Measurements from ENCODE around the gene ZFHX3.

ZFHX3 gene

DNA sequence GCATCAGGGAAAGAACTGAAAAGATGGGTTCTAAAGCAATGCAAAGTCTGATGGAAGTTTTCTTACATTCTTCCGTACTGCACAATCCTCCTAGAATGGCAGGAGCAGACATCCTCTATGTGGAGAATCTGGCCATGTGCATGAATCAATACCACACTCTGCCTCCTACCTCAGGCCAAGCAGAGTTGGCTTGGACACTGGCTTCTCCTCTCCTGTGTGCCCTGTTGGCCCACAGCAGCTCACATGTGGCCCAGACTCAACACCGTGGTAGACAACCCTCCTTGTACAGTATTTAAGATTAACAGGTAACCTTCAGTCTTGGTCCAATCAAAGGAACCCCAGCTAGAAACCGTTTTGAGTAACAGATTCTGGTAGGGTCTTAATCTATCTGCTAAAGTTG, 101.9 kb downstream of the ZFHX3 start:
- FAIRE-seq: no peak

DNA sequence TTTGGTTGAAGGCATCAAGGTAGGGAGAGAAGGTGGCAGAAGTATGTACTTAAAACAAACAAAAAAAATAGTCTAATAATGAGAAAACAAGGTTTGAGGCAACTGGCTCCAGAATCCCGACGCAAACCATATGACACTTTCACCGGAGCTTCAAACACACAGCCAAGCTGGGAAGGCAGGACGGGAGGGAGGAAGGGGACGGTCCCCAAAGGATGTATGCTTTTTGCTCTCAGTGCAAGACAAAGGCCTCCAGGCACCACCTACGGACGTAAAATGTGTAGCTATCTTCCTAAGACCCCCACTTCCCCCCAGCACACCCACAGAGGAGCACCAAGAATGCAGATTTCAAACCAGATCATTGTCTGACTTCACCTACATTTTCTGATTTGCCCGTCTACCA, 102.3 kb downstream of the ZFHX3 start:
- FAIRE-seq: no peak

DNA sequence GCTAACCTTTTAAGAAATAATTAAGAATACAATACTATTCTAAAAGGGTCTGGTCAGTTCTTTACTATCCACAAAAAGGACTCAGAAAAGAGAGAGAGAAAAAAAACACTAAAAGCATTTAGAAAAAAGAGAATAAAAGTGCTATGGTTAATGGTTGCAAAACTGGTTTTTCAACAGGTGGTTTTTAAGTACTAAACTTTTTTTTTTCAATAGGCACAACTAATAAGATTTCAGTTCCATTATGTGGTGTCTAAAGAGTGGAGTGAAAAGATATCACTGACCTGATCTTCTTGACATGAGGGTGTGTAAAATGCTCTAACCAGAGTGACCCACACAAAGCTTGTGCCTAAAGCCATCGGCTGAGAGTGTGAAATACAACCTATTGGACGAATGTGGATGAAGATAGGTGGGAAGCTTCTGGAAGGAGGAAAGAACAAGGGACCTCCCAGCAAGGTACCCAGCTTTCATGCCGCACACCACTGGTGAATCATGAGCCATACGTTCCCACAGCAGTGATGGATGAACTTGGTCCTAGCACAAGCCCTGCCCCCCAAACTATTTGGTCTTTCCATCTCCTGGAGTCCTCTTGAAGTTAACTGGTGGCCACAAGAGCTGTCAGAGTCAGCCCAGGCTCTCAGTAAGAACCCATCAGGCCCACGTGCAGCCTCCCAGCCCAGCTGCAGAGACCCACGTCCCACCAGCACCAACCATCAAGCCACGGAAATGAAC, 103.0 kb downstream of the ZFHX3 start:
- no peak for FAIRE-seq

DNA sequence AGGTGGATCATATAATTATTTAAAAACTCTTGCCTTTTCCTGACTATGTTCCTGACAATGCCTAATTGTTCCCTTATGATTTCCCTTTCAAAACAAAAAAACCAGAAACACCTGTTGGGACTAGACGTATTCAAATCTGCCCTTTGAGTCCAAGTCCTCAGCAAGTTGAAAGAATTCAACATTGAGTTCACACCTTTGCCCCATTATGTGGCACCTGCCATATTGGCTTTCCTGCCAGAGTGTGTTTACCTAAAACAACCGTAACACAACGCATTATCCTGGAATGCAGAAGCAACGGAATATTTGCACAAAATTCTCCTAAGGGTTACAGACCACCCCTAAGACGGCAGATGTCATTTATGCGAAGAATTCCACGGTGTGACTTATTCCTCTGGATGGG, 105.9 kb downstream of the ZFHX3 start:
- no peak for FAIRE-seq

DNA sequence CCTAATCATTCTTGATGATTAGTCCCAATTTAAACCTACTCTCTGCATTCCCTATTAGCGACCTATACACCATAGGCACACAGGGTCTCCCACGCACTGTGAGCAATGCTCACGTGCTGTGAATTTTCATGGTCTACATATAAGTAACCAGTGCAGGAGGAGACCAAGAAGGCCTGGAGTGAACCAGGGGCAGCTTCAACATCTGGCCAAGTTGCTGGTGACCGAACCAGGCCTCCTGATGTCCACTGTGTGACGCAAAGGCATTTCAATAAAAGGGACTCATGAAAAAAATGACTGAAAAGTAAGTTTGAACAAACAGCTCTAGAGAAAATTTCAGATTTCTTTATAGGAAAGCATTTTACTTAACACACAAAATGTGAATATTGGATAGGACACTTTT, 107.0 kb downstream of the ZFHX3 start:
- no peak for FAIRE-seq

DNA sequence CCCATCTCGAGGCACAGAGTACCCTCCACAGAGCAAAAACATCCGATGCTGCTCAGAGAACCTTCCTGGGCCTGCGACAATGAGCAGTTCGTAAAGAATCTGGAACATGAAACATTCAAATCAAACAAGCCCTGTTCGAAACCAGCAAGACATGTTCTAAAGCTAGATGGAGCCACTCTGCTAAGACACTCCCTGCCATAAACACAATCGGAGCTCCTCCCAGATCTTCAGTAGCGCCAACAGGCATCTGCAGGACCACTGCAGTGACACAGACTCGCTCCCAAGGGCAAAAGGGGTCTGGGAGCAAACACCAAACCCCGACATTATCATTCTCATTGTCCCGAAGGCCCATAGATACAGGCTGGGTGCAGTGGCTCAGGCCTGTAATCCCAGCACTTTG, 108.7 kb downstream of the ZFHX3 start:
- no peak for FAIRE-seq

DNA sequence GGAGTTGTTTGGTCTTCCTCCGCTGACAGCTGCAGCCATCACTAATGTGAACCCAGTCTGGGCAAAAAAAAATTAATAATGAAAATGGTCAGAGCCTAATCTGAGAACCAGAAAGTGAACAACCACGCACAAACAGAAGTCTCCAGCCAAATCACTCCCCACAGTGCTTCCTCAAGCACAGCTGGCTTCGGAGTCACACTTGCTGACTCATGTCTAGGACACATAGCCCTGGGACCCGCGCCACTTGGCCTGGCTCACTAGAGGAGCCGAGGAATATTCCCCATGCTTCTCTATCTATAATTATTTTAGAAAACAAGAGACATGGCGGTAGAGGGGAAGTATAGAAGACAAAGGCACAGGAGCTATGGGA, 109.1 kb downstream of the ZFHX3 start:
- FAIRE-seq: no peak

DNA sequence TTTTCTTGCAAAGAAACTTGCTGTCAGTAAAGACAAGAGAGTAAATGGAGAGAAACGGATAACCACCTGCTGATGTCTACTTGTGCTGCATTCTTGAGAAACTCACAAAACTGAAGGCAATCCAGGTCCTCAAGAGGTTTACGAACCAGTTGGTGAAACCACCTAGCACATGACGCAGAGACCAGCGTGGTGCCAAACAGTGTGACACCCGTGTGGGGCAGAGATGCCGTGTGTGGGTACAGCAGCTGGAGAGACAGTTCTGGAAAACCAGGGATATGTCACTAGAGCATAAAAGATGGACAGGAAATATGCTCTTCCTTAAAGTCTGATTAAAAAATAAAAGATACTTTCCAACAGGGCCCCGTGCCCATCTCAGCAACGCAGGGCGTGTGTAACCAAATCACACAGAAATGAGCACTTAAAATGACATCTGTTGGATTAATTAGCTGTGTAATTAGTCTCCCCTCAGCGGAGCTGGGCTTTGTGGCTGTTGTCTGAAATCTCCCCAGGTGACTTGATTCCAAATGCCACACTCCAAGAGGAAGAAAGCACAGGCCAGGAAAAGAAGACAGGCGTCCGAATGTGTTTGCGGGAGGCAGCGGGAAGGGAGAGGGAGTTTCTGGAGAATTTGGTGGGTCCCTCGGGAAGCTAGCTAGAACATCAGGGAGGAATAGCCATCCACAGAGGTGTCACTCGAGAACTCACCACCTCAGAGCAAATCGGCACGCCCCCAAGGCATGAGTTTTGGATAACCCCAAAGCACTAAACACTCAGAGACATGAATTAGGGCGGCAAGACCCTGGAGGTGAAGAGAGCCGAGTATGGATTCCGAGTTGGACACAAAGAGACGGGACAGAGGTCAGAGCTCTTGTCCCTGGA, 109.8 kb downstream of the ZFHX3 start:
- no peak for FAIRE-seq

DNA sequence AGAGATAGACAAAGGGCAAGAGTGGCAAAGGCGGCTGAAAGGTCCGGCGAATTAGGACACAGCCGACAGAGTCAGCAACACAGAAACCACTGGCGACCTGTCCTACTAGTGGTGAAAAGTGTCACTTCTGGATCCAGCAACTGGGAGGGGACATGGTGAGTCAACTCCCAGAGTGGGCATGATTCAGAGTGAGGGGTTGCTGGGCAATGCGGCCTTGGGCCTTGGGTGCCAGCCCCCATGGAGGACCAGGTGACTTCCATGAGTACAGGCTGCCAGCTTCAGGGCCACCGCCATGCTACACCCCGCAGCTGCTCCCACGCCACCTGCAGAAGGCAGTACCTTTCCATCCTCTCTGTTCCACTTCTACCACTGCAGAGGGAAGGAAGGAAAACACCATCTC, 110.6 kb downstream of the ZFHX3 start:
- FAIRE-seq: no peak

DNA sequence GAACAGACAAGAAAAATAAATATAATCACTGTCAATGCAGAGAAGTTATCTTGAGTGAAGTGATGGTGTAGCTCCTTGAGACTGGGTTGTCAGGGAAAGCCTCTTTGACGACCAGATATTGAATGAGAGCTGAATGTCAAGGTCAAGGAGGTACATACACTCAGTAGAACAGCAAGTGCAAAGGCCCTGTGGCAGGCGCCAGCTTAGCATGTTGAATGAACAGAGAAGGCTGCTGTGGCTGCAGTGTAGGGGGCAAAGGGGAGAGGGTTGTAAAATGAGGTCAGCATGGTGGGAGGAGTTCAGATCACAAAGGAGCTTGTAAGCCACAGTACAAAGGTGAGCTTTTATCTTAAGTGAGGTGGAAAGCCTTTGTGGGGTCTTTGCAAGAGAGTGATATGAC, 111.5 kb downstream of the ZFHX3 start:
- FAIRE-seq: no peak

DNA sequence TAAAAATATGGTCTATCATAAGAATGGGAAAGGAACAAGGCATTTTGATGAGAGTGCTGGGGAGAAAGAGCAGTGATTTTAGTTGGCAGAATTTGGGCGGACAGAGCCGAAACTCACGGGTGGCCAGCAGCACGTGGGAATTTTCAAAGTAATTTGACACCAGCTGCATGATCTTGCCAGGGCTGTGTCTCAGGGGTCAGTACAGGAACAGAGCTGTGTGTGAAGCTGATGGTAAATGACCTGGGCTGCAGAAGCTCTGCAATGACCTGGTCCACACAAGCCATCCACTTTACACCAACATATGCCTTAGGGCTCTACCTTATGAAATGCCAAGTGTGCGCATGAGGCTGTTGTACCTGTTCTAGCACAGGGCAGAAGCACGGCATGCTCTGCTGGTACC, 112.0 kb downstream of the ZFHX3 start:
- FAIRE-seq: no peak

DNA sequence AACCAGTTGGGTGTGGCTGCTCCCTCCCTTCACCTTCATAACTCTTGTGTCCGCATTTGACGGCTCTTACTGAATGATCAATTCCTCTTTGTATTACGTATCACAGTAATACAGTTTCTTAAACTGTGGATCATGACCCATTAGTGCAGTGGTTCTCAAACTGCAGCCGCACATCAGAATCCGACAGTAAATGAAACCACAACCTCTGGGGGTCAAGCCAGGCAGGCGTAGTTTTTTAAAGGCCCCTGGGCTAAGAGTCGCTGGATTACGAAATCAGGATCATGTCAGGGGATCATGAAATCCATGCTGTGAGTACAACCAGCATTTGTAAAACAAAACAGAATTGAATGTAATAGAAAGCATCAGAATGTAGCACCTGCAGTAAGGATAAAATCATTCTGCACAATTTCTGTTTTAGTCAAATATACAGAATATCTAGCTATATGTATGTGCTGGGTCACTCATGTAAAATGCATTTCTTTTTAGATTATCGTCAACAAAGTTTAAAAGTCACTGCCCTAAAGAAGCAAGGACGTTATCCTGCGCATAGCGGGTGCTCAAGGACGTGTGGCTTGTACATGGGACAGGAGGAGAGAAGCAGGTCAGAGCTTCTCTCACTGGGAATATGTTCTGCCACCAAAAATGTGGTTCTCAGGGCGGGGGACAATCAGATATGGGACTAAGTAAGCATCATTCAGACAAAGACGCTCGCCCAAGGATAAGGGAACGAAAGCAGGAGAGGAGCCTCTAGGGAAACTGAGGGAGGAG, 113.1 kb downstream of the ZFHX3 start:
- no peak for FAIRE-seq

DNA sequence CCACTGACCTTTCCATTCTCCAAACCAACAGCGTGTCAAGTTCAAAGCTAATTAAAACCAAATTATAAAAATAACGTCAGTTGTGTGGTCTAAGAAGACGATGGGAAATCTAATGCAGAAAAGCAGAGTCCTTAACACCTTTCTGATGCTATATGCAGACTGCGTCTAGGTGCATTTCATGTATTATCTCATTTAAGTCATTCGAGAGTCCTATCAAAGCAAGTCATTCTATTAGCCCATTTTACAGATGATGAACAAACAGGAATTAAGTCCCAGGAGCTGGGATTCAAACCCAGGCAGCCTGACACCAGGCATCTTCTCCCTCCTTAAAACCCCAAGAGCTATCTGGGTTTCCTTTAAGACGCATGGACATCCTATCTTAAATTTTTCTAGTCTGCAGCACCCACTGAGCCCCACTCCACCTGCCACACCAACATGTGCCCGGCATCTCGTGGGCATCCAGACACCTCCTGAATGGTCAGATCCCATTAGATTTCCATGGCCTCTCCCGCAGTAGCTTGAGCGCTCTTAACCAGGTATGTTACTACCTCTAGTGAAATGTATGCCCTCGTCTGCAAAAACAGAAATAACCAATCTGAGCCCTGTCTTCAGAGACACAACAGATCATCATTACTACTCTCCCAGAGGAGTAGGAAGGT, 115.1 kb downstream of the ZFHX3 start:
- no peak for FAIRE-seq

DNA sequence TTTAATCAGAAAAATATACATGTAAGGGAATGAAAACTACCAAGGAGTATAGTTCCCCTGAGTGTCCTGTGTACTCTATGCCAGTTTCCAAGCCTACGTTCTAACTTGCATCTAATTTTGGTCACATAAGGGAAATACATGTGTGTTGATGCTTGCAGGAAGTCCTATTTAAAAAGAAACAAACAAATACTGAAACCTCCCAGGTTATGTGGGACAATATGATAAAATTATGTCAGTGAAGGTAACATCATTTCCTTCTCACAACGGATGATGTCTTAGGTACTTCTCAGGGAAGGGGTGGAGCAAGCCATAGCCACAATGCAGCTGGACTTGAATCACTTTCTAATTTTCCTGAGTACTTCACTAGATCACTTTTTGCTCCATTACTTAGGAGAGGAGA, 115.9 kb downstream of the ZFHX3 start:
- FAIRE-seq: no peak

DNA sequence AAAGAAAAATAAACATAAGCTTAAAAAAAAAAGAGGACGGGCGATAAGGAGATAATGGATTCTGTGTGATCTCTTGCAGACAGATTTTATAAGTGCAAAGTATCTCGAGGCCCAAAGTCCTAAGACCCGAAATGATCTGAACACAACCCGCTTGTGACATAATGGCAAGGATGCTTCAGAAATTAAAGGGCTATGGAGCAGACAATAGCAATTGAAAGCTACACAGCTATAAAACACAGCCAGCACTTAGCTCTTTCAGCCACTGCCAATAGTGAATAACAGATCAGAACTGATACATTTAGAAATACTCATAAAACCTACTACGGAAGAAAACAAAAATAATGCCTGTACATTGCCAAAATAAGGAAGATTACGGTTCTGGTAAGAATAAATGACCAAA, 117.5 kb downstream of the ZFHX3 start:
- no peak for FAIRE-seq

DNA sequence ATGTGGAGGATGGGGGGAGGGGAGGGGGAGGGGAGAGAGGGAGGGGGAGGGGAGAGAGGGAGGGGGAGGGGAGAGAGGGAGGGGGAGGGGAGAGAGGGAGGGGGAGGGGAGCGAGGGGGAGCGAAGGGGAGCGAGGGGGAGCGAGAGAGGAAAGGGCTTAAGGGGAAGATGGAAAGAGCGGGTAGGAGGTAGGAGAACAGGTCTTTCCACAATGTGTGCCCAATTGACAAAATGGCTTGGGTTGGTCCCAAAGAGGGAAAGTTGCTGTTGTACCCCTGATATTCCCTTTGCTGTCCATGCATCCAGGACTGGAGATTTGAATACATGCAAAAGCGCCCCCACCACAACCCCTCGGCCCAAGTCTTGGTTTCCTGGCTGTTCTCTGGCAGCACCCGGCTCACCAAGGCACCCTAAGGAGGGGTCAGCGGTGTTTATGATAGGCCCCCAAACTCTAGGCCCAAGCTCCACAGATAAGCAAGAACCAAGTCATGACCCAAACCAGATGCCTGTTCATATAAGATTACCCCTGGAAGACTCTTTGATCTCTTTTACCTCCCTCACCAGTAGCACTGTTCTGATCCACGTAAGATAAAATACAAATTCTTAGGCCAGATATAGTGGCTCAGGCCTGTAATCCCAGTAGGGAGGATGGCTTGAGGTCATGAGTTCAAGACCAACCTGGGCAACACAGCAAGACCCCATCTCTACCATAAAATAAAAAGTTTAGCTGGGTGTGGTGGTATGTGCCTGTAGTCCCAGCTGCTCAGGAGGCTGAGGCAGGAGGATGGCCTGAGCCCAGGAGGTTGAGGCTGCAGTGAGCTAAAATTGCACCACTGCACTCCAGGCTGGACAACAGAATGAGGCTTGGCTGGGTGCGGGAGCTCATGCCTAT, 119.6 kb downstream of the ZFHX3 start:
- no peak for FAIRE-seq

DNA sequence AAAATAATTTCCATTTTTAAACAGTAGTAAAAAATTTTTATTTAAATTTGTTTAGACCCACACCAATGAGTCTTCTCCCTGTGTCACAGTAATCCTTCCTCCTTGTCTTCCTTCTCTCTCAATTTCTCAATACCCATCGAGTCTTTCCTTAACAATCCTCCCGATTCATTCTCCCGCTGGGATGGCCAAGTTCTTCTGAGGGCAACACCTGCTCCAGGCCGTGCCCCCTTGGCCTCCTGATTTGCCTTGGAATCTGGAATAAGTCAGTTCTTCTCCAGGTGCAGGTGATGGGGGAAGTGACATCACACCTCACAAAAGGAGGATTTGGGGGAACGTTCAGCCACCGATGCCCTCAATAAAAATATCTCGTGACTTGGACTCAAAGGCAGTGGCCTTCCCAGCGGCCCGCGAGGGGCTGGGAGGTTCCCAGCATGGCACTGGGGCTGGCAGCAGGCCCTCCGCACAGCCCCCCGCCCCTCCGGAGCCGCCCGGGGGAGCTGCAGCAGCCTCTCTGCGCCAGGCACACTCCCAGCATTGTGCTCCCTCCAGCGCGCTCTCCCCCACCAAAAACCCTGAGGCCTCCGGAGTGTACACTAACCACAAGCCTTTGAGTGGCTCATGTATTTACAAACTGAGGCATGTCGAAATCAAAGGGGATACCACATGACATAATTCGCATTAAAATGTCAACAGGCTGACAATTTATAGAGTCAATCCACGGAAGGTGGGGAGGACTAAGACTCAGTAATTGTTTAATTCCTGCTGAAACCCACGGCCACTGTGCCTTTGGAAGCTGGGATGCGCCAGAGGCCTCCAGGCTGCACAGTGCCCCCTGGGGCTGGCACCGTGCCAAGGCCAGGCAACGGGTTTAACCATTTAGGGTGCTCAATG, 120.5 kb downstream of the ZFHX3 start:
- no peak for FAIRE-seq

DNA sequence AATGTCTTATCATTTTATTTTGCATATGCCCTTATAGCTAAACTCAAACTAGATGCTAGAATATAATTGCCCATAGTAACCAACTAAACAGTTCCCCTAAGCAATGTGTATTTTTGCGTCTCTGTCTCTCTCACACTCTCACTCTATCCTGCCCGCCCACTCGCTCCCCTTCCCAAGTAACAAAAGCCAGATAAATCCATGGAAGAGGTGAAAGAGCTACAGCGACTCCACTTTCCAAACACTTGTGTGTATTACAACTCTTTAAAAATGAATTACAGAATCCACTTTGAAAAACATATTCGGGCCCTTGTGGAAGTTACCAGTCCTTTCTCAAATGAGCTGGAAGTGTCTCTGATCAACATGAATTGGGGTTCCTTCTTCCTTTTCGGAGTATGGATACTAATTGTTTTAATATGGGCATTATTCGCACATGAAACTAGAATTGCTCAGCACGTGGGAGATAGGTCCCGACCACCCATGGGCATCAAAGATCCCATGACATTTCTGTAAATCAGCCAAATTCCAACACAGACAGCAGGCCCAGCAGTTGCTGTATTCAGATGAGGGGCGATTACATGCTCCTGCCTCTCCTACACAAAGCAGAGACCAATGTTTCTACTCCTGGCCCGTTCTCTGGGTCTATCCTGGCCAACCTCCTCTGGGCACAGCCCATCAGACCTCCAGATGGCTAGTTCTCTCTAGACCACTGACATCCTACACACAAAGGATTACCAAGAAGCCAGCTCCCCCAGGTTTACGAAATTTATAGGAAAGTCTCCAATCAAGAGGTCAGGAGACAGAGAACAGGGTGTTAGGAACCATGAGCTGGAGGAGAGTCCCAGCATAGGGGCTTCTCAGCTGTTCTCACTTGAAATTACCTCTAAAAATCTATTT, 121.5 kb downstream of the ZFHX3 start:
- no peak for FAIRE-seq

DNA sequence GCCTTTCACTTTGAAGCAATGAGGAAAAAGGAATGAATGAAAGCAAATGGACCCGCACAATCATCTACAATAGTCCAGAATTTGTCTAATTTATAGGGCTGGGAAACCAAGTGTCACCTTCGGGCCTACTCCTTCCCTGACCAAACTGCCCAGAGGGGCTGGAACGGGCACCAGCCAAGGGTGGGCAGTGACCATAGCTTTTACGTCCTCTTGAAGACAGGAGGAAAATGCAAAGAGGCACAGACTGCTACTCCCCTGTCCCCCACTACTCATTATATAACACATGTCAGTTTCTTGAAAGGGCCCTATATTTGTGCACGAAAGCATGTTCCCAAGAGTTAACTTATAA, 122.3 kb downstream of the ZFHX3 start:
- no peak for FAIRE-seq

All from A204.1 (cell line).